Measurements from ENCODE around the gene CDH8.

DNA sequence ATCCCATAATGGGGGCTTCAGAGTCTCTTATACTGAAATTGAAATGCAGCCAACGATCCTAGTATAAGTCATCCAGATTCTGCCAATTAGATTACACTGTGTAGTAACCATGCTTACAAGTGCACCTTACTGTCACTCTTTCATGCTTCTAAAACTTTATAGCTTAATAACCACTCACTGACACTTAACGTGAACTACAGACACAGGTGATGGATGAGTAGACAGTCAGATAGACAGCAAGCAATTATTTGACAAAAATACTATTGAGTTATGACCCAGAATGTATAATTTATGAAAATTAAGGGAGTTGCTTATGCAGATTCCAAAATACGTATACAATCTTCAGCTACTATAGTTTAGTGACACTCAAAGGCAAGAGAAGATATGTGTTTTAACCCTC lies 6.3 kb downstream of the CDH8 start:
- TF ChIP-seq EZH2 (IDR thresholded peaks at IDR 0.05; ENCODE audit: borderline replicate concordance, low read length): no peak
- TF ChIP-seq, protein P1, sequence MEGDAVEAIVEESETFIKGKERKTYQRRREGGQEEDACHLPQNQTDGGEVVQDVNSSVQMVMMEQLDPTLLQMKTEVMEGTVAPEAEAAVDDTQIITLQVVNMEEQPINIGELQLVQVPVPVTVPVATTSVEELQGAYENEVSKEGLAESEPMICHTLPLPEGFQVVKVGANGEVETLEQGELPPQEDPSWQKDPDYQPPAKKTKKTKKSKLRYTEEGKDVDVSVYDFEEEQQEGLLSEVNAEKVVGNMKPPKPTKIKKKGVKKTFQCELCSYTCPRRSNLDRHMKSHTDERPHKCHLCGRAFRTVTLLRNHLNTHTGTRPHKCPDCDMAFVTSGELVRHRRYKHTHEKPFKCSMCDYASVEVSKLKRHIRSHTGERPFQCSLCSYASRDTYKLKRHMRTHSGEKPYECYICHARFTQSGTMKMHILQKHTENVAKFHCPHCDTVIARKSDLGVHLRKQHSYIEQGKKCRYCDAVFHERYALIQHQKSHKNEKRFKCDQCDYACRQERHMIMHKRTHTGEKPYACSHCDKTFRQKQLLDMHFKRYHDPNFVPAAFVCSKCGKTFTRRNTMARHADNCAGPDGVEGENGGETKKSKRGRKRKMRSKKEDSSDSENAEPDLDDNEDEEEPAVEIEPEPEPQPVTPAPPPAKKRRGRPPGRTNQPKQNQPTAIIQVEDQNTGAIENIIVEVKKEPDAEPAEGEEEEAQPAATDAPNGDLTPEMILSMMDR (conservative IDR thresholded peaks at IDR 0.05 in 1 of 2, IDR thresholded peaks at IDR 0.05 in 1 of 2; ENCODE audit: extremely low read depth in 1 of 2, insufficient read depth in 1 of 2, low read depth in 1 of 2, low read length in 2 of 2): no peak

Measured in mammary epithelial cell (primary cell).